ENCODE data around the gene ANKRD7. TPM values are rescaled to one million over a fixed set of nuclear protein-coding genes. Genes with fewer than 3 reads are reported as not detected.

ANKRD7 gene, protein sequence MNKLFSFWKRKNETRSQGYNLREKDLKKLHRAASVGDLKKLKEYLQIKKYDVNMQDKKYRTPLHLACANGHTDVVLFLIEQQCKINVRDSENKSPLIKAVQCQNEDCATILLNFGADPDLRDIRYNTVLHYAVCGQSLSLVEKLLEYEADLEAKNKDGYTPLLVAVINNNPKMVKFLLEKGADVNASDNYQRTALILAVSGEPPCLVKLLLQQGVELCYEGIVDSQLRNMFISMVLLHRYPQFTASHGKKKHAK
- 0.62 TPM for total RNA-seq
- long read RNA-seq: 0 reads

DNA sequence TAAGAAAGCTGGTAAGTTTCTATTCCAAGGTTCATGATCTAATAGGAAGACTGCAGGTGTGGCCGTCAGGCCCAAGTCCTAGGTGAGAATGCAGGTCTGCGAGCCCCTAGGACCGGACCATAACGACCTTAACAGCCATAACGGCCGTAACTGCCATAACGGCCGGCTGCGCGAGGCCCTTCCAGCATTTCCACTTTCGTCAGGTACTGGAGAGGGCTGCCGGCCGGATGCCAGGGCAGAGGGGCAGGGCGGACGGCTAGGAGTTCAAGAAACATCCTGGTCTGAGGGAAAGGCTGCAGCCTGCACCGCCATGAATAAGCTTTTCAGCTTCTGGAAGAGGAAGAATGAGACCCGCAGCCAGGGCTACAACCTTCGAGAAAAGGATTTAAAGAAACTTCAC lies at the start of gene ANKRD7:
Gene ANKRD7, plus strand, starts transcription at position 184 of the 400 bp plus-strand sequence. Its CDS starts 127 bp downstream, at position 311.
- intact Hi-C loops (cut with DNase I): no loop called here

GRCh38 chr7:118175740-118176139 lies 48.8 kb upstream of the ANKRD7 start:
- intact Hi-C loops (cut with DNase I): no loop called here
- no peak for DNase-seq (ENCODE audit: low spot score)

More for the DNA sequence above, at the start of gene ANKRD7:
- no peak for DNase-seq (ENCODE audit: low spot score)

GRCh38 chr7:118179191-118179590 lies 45.3 kb upstream of the ANKRD7 start:
- intact Hi-C loops (cut with DNase I): no loop called here

DNA sequence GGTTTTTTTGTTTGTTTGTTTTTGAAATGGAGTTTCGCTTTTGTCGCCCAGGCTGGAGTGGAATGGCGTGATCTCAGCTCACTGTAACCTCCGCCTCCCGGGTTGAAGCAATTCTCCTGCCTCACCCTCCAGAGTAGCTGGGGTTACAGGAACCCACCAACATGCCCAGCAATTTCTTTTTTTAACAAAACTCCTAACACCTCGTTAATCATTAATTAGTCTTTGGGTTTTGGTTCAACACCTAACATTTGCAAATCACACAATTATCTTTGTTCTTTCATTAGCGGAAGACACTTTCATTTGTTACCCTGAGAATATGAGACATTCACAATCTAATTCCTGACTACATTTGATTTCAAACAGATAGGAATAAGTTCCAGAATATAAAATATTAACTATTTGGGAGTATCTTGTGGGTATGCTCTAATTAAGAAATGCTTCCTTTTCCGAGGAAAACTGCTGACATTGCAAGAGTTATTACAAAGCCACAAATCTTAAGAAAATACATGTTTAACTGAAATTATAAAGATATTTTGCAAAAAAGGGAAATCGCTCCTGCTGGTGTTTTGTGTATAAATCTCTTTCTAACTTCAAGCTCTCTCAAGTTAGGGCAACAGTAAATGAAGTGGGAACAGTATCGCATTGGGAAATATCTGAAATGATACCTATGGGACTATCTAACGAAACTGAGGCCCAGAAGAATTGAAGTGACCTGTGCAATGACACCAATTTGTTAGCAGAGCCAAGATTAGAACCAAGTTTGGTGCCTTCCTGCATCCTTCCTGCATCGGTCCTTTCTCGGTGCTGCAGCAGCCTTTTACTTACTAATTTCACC lies 41.7 kb upstream of the ANKRD7 start:
- no peak for DNase-seq (ENCODE audit: low spot score)
- intact Hi-C loops (cut with DNase I): loop anchor here (5.0 kb wide), 1 partner anchor 316 kb away; no protein-coding TSS in a partner anchor

More at GRCh38 chr7:118179191-118179590, 45.3 kb upstream of the ANKRD7 start:
- no peak for DNase-seq (ENCODE audit: low spot score)

DNA sequence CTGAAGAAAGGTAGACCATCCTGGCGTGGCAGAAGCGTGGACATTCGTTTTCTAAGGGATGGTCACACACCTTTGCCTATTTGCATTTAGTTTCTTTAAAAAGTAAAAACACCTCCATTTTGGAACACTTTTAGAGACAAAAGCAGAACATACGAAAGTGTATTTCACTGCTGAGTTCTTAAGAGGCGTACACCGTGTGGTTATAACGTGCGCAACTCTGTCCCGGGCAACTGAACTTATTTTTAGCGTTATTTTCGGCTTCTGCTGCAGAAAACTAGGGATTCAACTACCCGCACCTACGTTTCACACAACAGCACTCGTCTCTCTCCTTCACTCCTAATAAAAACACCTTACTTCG lies 41.1 kb upstream of the ANKRD7 start:
- intact Hi-C loops (cut with DNase I): loop anchor here (5.0 kb wide), 1 partner anchor 316 kb away; no protein-coding TSS in a partner anchor

DNA sequence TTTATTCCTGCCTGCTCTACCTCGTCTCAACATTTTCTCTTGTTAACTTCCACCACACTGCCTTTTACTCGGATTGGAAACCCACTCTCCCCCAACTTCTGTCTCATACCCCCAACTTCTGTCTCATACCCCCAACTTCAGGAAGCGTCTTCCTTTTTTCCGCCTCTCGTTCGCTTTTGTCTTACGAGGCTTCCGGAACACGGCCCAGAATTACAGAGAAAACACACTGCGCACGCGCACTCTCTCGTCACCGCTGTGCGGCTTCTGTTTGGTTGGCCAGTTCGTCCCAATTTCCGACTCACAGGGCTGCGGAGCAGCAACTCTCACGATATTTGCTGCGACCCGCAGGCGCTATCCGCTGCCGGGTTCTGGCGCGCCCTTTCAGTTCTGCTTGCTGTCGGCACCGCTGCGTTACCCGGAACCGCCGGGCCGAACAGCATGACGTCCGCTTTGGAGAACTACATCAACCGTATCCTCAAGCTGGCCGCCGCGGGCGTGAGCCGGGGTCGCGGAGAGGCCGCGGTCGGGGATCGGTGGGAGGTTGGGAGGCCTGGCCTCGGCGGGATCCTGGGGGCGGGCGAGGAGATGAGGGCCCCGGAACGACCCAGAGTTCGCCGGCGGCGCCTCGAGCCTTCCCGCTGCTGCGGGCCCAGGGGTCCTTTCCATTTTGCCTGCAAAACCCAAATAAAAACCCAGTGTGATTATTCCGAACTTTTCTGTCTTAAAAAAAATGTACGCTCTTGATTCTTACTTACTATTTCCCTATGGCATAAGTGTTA lies 40.5 kb upstream of the ANKRD7 start, which contains the start of gene LSM8:
Gene LSM8, plus strand, starts transcription at position 379 of the 779 bp plus-strand sequence. Its CDS starts 60 bp downstream, at position 439.
- intact Hi-C loops (cut with DNase I): loop anchor here (5.0 kb wide), 1 partner anchor 317 kb away; no protein-coding TSS in a partner anchor
- DNase-seq (ENCODE audit: low spot score): peak; percentile 99

More for the DNA sequence above, 41.1 kb upstream of the ANKRD7 start:
- no peak for DNase-seq (ENCODE audit: low spot score)

DNA sequence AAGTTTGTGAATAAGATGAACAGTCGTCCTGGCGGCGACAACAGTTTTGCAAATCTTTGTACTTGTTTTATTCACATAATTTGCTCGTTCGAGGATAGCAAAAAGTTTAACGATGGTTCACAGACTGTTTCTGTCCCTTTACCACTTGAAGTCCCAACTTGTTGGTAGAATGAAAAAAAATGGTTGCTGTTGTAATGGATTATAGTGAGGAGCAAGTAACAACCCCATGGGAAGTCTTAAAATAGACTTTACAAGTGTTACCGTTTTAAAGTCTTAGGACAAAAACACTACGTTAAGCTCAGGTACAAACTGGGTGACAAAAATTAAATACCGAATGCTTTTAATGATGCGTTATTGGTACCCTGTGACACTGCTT lies 40.0 kb upstream of the ANKRD7 start:
- intact Hi-C loops (cut with DNase I): loop anchor here (5.0 kb wide), 1 partner anchor 317 kb away; no protein-coding TSS in a partner anchor
- no peak for DNase-seq (ENCODE audit: low spot score)

DNA sequence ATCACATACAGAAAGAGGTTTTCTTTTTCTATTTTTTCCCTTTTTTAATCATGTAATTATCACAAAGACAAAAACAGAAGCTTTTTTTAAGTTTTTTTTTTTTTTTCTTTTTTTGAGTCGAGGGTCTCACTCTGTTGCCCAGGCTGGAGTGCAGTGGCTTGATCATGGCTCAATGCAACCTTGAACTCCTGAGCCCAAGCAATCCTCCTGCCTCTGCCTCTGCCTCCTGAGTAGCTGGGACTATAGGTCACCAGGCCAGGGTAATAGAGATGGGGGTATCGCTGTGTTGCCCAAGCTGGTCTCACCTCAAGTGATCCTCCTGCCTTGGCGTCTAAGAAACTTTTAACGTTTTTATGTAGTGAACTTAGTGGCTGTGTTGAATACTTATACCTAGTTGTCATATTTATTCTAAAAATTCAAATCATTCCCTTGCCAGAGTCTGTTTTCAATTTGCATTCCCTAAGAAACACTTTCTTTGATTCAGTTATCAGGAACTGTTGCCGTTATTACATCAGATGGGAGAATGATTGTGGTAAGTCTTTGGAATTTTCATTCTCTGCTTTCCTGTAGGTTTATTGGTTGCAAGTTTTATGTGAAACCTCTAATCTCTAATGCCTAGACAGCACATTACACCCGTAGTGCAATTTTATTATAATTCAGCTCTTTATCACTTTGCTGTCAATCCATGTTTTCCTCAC lies 39.2 kb upstream of the ANKRD7 start:
- intact Hi-C loops (cut with DNase I): no loop called here
- DNase-seq (ENCODE audit: low spot score): no peak

- intact Hi-C loops (cut with DNase I): no loop called here
- DNase-seq (ENCODE audit: low spot score): no peak
Observed at GRCh38 chr7:118186501-118186900, 38.0 kb upstream of the ANKRD7 start.

DNA sequence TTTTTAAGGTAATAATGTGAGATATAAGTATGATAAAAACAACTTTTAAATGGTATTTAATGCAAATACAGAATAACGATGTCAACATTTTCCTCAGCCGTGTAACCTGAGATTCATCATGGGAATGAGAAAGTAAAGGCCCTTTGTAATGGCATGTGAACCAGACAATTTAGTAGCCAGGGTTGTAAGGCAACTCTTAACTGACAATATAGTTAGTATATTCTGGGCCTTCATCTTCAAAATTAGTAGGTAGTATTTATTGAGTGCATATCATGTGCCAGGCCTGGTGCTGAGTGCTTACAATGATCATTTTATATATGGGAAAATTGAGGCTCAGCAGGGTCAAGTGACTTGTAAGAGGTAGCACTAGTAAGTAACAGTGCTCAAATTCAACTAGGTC lies 29.9 kb upstream of the ANKRD7 start:
- DNase-seq (ENCODE audit: low spot score): no peak
- intact Hi-C loops (cut with DNase I): no loop called here

- intact Hi-C loops (cut with DNase I): no loop called here
- no peak for DNase-seq (ENCODE audit: low spot score)
Observed at GRCh38 chr7:118195837-118196474, 28.5 kb upstream of the ANKRD7 start.

DNA sequence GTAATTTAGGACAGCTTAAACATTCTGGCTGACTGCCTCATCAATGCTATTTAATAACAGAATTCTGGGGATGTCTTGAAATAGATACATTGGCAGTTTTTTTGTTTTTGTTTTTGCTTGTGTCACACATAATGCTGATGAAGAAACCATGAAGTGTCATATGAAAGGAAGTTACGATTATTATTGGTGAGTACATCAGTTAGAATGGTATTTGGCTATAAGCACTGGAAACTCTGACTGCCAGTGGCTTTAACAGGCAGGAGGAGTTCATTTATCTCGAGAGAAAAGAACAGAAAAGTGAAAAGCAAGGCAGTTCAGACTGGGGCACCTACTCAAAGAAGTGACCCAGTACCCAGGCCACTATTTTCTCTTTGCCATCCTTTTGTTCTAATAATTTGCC lies 22.4 kb upstream of the ANKRD7 start:
- DNase-seq (ENCODE audit: low spot score): no peak
- intact Hi-C loops (cut with DNase I): no loop called here

DNA sequence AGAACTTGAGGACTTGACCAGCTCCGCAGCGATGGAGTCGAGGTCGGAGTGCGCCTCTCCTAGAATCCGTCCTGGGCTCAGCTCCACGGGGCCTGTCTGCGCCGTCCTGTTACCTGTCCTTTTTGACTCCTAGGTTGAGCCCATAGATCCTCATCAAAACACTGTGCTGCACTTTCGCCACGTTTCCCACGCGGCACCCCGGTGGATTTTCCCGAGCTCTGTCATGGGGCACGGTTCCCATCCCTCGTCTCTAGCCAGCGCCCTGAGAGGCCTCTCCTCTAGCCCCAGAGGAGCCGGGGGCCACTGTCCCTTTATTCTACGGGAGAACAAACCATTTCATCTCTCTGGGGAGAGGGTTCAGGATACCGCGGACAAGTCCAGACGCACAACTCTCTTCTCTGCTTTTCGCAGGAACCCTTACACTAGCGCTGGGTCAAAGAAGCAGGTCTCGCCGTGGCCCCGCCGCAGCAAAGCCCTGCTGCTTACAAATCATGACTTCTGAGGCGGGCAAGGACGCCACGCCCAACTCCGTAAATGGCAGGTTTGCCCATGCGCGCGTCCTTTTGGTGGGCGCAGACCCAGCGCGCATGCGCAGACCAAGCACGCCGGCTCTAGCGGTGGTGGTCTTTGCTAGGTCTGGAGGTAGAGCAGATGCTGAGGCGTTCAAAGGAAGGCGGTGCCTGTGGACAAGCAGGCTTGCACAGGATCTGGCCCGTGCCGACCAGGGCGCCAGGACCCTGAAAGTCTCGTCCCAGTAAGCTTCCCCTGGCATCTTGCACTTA lies 10.3 kb upstream of the ANKRD7 start:
- peak; percentile 77 for DNase-seq (ENCODE audit: low spot score)
- intact Hi-C loops (cut with DNase I): no loop called here

GRCh38 chr7:118214833-118215182 lies 9.7 kb upstream of the ANKRD7 start:
- DNase-seq (ENCODE audit: low spot score): no peak
- intact Hi-C loops (cut with DNase I): no loop called here

DNA sequence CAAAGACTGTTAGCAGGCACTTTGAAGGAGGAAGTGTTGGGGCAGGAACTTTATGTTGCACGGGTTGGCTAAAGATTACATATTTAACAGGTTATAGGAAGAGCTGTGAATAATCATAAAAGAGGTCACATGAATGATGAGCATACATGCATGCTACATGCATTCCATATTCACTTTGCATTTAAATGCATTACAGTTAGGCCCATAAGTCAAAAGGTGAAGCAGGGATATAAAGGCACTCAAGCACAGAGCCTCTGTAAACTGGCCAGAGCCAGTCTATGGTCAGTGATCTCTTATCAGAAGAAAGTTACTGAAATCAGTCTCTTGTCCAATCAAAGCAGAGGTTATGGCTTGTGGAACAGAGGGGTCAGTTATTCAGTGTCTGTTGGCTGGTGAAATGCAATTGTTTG lies 7.3 kb upstream of the ANKRD7 start:
- DNase-seq (ENCODE audit: low spot score): no peak

DNA sequence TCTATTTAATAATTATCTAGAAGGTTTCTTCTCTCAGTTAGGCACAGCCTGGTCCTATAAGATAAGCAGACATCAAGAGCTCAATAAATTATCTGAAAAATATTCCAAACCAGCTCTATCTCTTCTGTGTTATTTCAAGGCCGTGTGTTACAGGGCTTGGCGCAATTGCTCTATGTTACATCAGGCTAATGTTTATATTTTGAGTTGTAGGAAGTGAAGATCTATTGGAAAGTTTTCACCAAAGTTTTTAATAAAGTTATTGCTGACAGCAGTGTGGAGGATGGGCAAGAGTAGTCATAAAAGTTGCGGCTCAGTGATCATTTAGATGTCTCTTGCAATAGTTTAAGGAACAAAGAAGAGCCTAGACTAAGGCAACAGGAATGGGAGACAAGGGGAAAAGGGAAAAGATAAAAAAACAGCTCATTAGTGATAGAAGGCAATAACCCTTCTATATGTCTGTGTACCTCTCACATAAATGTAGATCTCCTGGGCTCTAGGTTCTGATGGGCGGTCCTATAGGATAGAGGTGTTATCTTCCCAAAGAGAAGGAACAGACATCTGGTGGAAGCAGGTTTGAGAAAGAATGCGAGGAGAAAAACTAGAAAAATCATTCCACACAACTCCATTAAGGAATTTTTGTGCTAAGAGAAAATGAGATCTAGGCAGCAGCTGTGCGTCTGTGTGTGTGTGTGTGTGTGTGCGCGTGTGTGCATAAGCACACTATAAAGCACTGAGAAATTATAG lies 5.9 kb upstream of the ANKRD7 start:
- DNase-seq (ENCODE audit: low spot score): no peak
- intact Hi-C loops (cut with DNase I): no loop called here

More for the DNA sequence above, 7.3 kb upstream of the ANKRD7 start:
- intact Hi-C loops (cut with DNase I): no loop called here

- no peak for DNase-seq (ENCODE audit: low spot score)
- intact Hi-C loops (cut with DNase I): no loop called here
Observed at GRCh38 chr7:118219157-118219512, 5.4 kb upstream of the ANKRD7 start.

GRCh38 chr7:118220583-118220982 lies 3.9 kb upstream of the ANKRD7 start:
- intact Hi-C loops (cut with DNase I): no loop called here
- no peak for DNase-seq (ENCODE audit: low spot score)
